ENCODE data around the gene ETAA1.

GRCh38 chr2:67384123-67384822, 12.9 kb upstream of the ETAA1 start:
- TF ChIP-seq, protein P1, sequence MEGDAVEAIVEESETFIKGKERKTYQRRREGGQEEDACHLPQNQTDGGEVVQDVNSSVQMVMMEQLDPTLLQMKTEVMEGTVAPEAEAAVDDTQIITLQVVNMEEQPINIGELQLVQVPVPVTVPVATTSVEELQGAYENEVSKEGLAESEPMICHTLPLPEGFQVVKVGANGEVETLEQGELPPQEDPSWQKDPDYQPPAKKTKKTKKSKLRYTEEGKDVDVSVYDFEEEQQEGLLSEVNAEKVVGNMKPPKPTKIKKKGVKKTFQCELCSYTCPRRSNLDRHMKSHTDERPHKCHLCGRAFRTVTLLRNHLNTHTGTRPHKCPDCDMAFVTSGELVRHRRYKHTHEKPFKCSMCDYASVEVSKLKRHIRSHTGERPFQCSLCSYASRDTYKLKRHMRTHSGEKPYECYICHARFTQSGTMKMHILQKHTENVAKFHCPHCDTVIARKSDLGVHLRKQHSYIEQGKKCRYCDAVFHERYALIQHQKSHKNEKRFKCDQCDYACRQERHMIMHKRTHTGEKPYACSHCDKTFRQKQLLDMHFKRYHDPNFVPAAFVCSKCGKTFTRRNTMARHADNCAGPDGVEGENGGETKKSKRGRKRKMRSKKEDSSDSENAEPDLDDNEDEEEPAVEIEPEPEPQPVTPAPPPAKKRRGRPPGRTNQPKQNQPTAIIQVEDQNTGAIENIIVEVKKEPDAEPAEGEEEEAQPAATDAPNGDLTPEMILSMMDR (IDR thresholded peaks at IDR 0.05): no peak
- no peak for TF ChIP-seq POLR2A (IDR thresholded peaks at IDR 0.05)

All from esophagus squamous epithelium (tissue), 4 donors.